Lung (tissue), 12 donors: ENCODE data around the gene SMC2. TPM values are rescaled to one million over a fixed set of nuclear protein-coding genes. Genes with fewer than 3 reads are reported as not detected.

Experiments
- ATAC-seq: fragments of 200-7000 bp; cut with Tn5 transposase; one replicate; pipeline ENCODE4 v1.9.1; 2020; ENCODE audit warnings: moderate number of reproducible peaks; ENCODE audit not compliant: insufficient read depth, low FRiP score
- DNase-seq, 3 donors: peaks; one replicate each; pipeline ENCODE4 v3.0.0-alpha.2; 2013 to 2017
- H3K27ac ChIP-seq, 2 donors: one replicate each; pipeline ENCODE4 v1.5.1; 2013; ENCODE audit warnings: mild to moderate bottlenecking in 2 of 2, moderate library complexity in 2 of 2, control low read depth in 1 of 2, inconsistent platforms in 1 of 2, low read depth in 1 of 2, low read length in 1 of 2
- H3K27me3 ChIP-seq, 3 donors: one replicate each; pipeline ENCODE4 v1.5.1; 2013; ENCODE audit warnings: low read length in 2 of 3; ENCODE audit not compliant: control insufficient read depth in 3 of 3, insufficient read depth in 3 of 3
- H3K36me3 ChIP-seq, 4 donors: one replicate each; pipeline ENCODE4 v1.5.1; 2013; ENCODE audit warnings: low read length in 4 of 4, mild to moderate bottlenecking in 1 of 4, moderate library complexity in 1 of 4; ENCODE audit not compliant: control insufficient read depth in 4 of 4, insufficient read depth in 4 of 4
- H3K4me1 ChIP-seq, 5 donors: one replicate each; pipeline ENCODE4 v1.5.1; 2013; ENCODE audit warnings: low read length in 5 of 5, mild to moderate bottlenecking in 2 of 5, moderate library complexity in 1 of 5; ENCODE audit not compliant: control insufficient read depth in 5 of 5, insufficient read depth in 5 of 5
- H3K4me3 ChIP-seq: one replicate; pipeline ENCODE4 v1.5.1; 2013; ENCODE audit warnings: mild to moderate bottlenecking, control low read depth, moderate library complexity
- H3K9ac ChIP-seq, 2 donors: one replicate each; pipeline ENCODE4 v1.5.1; 2013; ENCODE audit warnings: low read length in 2 of 2, control low read depth in 1 of 2; ENCODE audit not compliant: insufficient read depth in 1 of 2
- H3K9me3 ChIP-seq, 4 donors: one replicate each; pipeline ENCODE4 v1.5.1; 2013; ENCODE audit warnings: low read length in 3 of 4, mild to moderate bottlenecking in 1 of 4, moderate library complexity in 1 of 4; ENCODE audit not compliant: control insufficient read depth in 4 of 4, insufficient read depth in 3 of 4
- WGBS, 2 donors: extraction: QIAGEN DNeasy Blood & Tissue Kit; methylation state at CpG; one replicate each; pipeline ENCODE4 v1.1.7; 2013; 5-methylcytosine and 5-hydroxymethylcytosine counted together
- polyA plus RNA-seq, 2 donors: library from polyadenylated mRNA; stranded (reverse); fragments of 200-250 nt; gene quantifications; one replicate each; pipeline ENCODE4 v1.2.1, GENCODE V29; 2013
- total RNA-seq, 2 donors: library from RNA; depleted of rRNA in 1 of 2; stranded (reverse); fragments of >200 nt in 1 of 2; gene quantifications; one replicate each; pipeline ENCODE4 v1.2.1, GENCODE V29; 2014 to 2021
- TF ChIP-seq, protein P1 (sequence below): IDR thresholded peaks from 2 replicates; pipeline ENCODE4 v1.5.1; 2012; ENCODE audit warnings: mild to moderate bottlenecking; ENCODE audit errors: control extremely low read depth, extremely low read depth
- donor health status: control.
- donor health status: control.
- donor health status: Bipolar disorder and iron deficiency.
- donor health status: healthy.
- donor health status: DM: yes; HTN: yes; CAD: no.

Gene SMC2
- total and polyA plus RNA-seq, 4 donors: 2.0 to 18.0 (median 5.3) TPM

DNA sequence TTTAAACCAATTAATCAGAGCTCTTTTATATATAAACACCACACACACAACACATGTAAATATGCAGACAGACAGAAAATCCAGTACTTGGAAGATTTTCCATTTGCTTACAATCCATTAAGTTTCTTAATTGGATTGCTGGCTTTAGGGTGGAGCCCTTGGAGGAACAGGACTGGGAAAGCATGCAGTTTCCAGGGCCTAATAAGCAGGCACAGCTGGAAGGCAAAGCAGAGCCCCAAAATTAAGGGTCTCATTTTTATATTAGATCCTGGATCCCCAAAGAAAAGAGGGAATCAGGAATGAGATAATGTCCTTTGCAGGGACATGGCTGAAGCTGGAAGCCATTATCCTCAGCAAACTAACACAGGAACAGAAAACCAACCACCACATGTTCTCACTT is 13.1 kb upstream of the SMC2 start:
- TF ChIP-seq, protein P1, sequence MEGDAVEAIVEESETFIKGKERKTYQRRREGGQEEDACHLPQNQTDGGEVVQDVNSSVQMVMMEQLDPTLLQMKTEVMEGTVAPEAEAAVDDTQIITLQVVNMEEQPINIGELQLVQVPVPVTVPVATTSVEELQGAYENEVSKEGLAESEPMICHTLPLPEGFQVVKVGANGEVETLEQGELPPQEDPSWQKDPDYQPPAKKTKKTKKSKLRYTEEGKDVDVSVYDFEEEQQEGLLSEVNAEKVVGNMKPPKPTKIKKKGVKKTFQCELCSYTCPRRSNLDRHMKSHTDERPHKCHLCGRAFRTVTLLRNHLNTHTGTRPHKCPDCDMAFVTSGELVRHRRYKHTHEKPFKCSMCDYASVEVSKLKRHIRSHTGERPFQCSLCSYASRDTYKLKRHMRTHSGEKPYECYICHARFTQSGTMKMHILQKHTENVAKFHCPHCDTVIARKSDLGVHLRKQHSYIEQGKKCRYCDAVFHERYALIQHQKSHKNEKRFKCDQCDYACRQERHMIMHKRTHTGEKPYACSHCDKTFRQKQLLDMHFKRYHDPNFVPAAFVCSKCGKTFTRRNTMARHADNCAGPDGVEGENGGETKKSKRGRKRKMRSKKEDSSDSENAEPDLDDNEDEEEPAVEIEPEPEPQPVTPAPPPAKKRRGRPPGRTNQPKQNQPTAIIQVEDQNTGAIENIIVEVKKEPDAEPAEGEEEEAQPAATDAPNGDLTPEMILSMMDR: no peak
- no peak overlapping the region for H3K27ac ChIP-seq
- no peaks in the 10 kb centered on the region for H3K36me3 ChIP-seq
- H3K4me3 ChIP-seq: no peak overlapping the region
- H3K27me3 ChIP-seq: no peaks in the 10 kb centered on the region
- ATAC-seq (no peak), DNase-seq (no peak)
- no peak overlapping the region for H3K9ac ChIP-seq
- H3K9me3 ChIP-seq: no peaks in the 10 kb centered on the region
- H3K4me1 ChIP-seq: peaks cover 0 to 2% (median 0%) of the 10 kb centered on the region in 5 donors

DNA sequence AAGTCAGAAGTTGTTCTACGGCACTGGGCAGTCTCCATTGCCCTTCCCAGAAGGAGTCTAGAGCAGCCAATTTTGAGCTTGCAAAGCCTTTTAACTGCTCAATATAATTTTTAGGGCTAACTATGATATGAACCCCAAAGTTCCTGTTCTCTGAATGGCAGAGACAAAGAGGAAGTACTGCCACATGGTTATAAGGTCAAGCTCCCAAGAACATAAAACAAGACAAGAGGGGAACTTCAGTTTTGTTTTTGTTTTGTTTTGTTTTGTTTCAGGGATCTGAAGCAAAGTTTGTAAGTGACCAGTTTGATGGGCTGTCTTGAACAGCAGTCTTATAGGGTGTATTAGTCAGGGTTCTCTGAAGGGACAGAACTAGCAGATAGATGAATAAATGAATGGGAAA is 11.9 kb upstream of the SMC2 start:
- H3K27ac ChIP-seq: no peak overlapping the region
- H3K4me1 ChIP-seq: no peaks in the 10 kb centered on the region
- DNase-seq: no peak
- no peak for ATAC-seq
- TF ChIP-seq, protein P1: no peak
- no peaks in the 10 kb centered on the region for H3K36me3 ChIP-seq
- WGBS, 2 donors: 89 to 95% methylated on average over 1 of the region's 1 CpG
- H3K27me3 ChIP-seq: no peaks in the 10 kb centered on the region
- no peak overlapping the region for H3K9ac ChIP-seq
- H3K4me3 ChIP-seq: no peak overlapping the region
- H3K9me3 ChIP-seq: no peaks in the 10 kb centered on the region

DNA sequence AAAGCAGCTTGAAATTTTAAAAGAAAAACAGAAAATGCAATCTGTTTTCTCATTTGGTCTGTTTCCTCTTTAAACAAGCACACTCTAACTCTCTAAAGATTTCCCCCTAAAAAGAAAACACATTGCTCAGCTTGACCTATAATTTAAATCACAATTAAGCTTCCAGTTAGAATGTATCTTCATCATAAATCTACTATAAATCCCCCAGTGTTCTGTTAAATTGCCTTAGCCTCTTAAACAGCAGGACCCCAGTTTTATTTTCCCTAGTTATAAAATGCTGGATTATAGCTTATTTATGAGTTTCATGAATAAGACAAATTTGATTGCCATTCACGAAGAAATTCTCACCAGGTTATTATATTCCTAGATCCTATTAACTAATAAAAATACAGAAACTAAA is 8.6 kb upstream of the SMC2 start:
- no peaks in the 10 kb centered on the region for H3K9me3 ChIP-seq
- ATAC-seq (no peak), DNase-seq (no peak)
- no peaks in the 10 kb centered on the region for H3K27me3 ChIP-seq
- H3K4me3 ChIP-seq: no peak overlapping the region
- no peak overlapping the region for H3K9ac ChIP-seq
- peaks cover 0 to 3% (median 0%) of the 10 kb centered on the region in 5 donors for H3K4me1 ChIP-seq
- H3K36me3 ChIP-seq: no peaks in the 10 kb centered on the region
- TF ChIP-seq, protein P1: no peak
- WGBS, 2 donors: 91 to 94% methylated on average over 1 of the region's 1 CpG
- no peak overlapping the region for H3K27ac ChIP-seq

DNA sequence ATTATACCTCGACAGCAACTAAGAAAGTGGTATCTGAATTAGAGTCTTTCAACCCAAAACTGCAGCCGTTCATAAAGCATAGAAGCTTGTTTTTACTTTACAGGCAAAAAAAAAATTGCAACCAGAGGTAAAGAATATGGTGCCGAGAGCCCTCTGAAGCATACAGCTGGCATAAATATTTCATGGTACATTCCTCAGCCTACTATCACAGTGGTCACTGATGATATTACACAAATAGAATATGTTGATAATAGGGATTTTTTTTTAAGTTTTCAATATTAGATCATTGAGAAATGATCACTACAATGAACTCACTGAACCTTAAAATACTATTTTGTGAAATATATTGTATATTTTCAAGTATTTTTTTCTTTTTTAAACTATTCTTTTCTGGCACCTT is 6.2 kb upstream of the SMC2 start:
- H3K27me3 ChIP-seq: no peaks in the 10 kb centered on the region
- no peaks in the 10 kb centered on the region for H3K9me3 ChIP-seq
- TF ChIP-seq, protein P1: no peak
- 93 to 95% methylated on average over 3 of the region's 3 CpGs for WGBS, 2 donors
- no peak for ATAC-seq
- H3K27ac ChIP-seq: no peak overlapping the region
- H3K9ac ChIP-seq: no peak overlapping the region
- H3K4me1 ChIP-seq: peaks cover 2 to 27% (median 9%) of the 10 kb centered on the region in 5 donors
- H3K4me3 ChIP-seq: no peak overlapping the region
- H3K36me3 ChIP-seq: no peaks in the 10 kb centered on the region
- no peak for DNase-seq
